ENCODE data around the gene YIPF5. TPM values are rescaled to one million over a fixed set of nuclear protein-coding genes. Genes with fewer than 3 reads are reported as not detected.

YIPF5 gene
- total and polyA plus RNA-seq, 9 donors: 15.9 to 46.2 (median 35.4) TPM

GRCh38 chr5:144130306-144130705, 40.2 kb downstream of the YIPF5 start:
- Histone ChIP-seq H3K27ac (no peak overlapping the region), H3K9me3 (no peaks in the 10 kb centered on the region), H3K36me3 (no peaks in the 10 kb centered on the region), H3K27me3 (no peaks in the 10 kb centered on the region), H3K4me3 (no peak overlapping the region), H3K4me1 (ENCODE audit: insufficient read depth) (no peaks in the 10 kb centered on the region)
- intact Hi-C loops (cut with DNase I): no loop called here
- no peak for DNase-seq
- TF ChIP-seq POLR2A (IDR thresholded peaks at IDR 0.05) (no peak), CTCF (IDR thresholded peaks at IDR 0.05) (no peak), EP300 (IDR thresholded peaks at IDR 0.05) (no peak)
- 81 to 86% (median 84%) methylated on average over 4 of the region's 4 CpGs for WGBS, 3 donors

GRCh38 chr5:144128844-144129243, 41.6 kb downstream of the YIPF5 start:
- Histone ChIP-seq H3K4me1 (ENCODE audit: insufficient read depth) (no peaks in the 10 kb centered on the region), H3K9me3 (no peaks in the 10 kb centered on the region), H3K36me3 (no peaks in the 10 kb centered on the region), H3K27me3 (no peaks in the 10 kb centered on the region), H3K27ac (no peak overlapping the region), H3K4me3 (no peak overlapping the region)
- no peak for DNase-seq
- intact Hi-C loops (cut with DNase I): no loop called here
- TF ChIP-seq EP300 (IDR thresholded peaks at IDR 0.05): no peak
- TF ChIP-seq POLR2A (IDR thresholded peaks at IDR 0.05): no peak
- TF ChIP-seq CTCF (IDR thresholded peaks at IDR 0.05): no peak
- 40 to 51% (median 46%) methylated on average over 4 of the region's 4 CpGs for WGBS, 3 donors

- intact Hi-C loops (cut with DNase I): no loop called here
- no peak overlapping the region for H3K4me3 ChIP-seq
- DNase-seq: no peak
- no peaks in the 10 kb centered on the region for H3K9me3 ChIP-seq
- H3K4me1 ChIP-seq (ENCODE audit: insufficient read depth): no peaks in the 10 kb centered on the region
- TF ChIP-seq POLR2A (IDR thresholded peaks at IDR 0.05): no peak
- TF ChIP-seq EP300 (IDR thresholded peaks at IDR 0.05): no peak
- no peak for TF ChIP-seq CTCF (IDR thresholded peaks at IDR 0.05)
- H3K27ac ChIP-seq: no peak overlapping the region
- 90 to 92% (median 91%) methylated on average over 4 of the region's 4 CpGs for WGBS, 3 donors
- no peaks in the 10 kb centered on the region for H3K36me3 ChIP-seq
- H3K27me3 ChIP-seq: no peaks in the 10 kb centered on the region
These were observed 43.8 kb downstream of the YIPF5 start for GRCh38 chr5:144126707-144127106.

DNA sequence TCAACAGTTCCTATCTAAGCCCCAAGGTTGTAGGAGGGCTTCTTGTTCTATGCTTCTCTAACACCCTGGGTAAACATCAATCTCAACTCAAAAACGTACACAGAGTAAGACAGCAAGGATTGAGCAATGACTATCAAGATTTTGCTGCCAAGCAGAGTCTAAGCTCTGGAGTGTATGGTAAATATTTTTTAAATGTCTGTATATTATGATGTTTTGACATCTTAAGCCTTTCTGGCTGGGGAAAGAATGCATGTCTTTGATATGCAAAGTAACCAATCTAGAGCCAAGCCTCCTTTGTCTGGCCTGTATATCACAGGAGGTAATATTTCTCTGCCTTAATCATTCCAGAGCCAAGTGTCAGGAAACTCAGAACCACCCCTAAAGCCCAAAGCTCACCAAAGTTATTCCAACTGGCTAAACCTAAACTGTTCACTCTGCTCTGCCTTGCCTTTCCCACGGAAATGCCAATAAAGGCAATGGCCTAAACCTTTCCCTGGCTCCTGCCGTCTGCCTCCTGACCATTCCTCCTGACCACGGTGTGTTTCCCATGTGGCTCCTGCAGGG, 45.2 kb downstream of the YIPF5 start:
- intact Hi-C loops (cut with DNase I): no loop called here
- no peaks in the 10 kb centered on the region for H3K36me3 ChIP-seq

More for the DNA sequence above, 45.2 kb downstream of the YIPF5 start:
- H3K9me3 ChIP-seq: no peaks in the 10 kb centered on the region
- no peak for DNase-seq
- 8 to 21% (median 13%) methylated on average over 4 of the region's 4 CpGs for WGBS, 3 donors
- no peak overlapping the region for H3K4me3 ChIP-seq
- H3K27ac ChIP-seq: no peak overlapping the region
- H3K4me1 ChIP-seq (ENCODE audit: insufficient read depth): no peaks in the 10 kb centered on the region
- no peaks in the 10 kb centered on the region for H3K27me3 ChIP-seq
- TF ChIP-seq EP300 (IDR thresholded peaks at IDR 0.05) (no peak), POLR2A (IDR thresholded peaks at IDR 0.05) (no peak), CTCF (IDR thresholded peaks at IDR 0.05) (no peak)

Measured in ovary (tissue), 9 donors.